SK-N-SH treated with all-trans-retinoic acid at 6 μM for 48 hours (cell line): Measurements from ENCODE around the gene SERP1.

Experiments
- ATAC-seq: fragments of 200-7000 bp; cut with Tn5 transposase; 3 replicates; pipeline ENCODE4 v1.9.1; 2020; ENCODE audit warnings: mild to moderate bottlenecking, moderate library complexity
- ARNTL ChIP-seq: fragments of 450-650 bp; formaldehyde crosslinking; IDR thresholded peaks from 2 replicates; pipeline ENCODE4 v1.5.0; 2020; ENCODE audit warnings: low read depth, mild to moderate bottlenecking, moderate library complexity, borderline replicate concordance
- CSDC2 ChIP-seq: fragments of 250-450 bp; sonication (Bioruptor Pico); IDR thresholded peaks from 2 replicates; pipeline ENCODE4 v1.5.0; 2020; ENCODE audit warnings: mild to moderate bottlenecking, moderate library complexity
- CSRNP3 ChIP-seq: fragments of 250-450 bp; sonication (Bioruptor Pico); IDR thresholded peaks from 2 replicates; pipeline ENCODE4 v1.5.1; 2021; ENCODE audit warnings: mild to moderate bottlenecking, moderate library complexity
- GLIS3 ChIP-seq: fragments of 250-450 bp; sonication (Bioruptor Pico); IDR thresholded peaks from 2 replicates; pipeline ENCODE4 v1.5.0; 2020; ENCODE audit warnings: mild to moderate bottlenecking, moderate library complexity
- ISL1 ChIP-seq: fragments of 250-450 bp; sonication (Bioruptor Pico); IDR thresholded peaks from 2 replicates; pipeline ENCODE4 v2.1.2; 2022; ENCODE audit warnings: mild to moderate bottlenecking, moderate library complexity
- OSR1 ChIP-seq: fragments of 250-450 bp; sonication (Bioruptor Pico); IDR thresholded peaks from 2 replicates; pipeline ENCODE4 v1.8.0; 2022; ENCODE audit warnings: moderate library complexity, mild to moderate bottlenecking, inconsistent platforms
- PATZ1 ChIP-seq: fragments of 250-450 bp; sonication (Bioruptor Pico); IDR thresholded peaks from 2 replicates; pipeline ENCODE4 v1.8.0; 2020; ENCODE audit warnings: mild to moderate bottlenecking, moderate library complexity, borderline replicate concordance
- PPARA ChIP-seq: fragments of 250-450 bp; sonication (Bioruptor Pico); IDR thresholded peaks from 2 replicates; pipeline ENCODE4 v1.5.0; 2020; ENCODE audit warnings: mild to moderate bottlenecking, borderline replicate concordance
- RARB ChIP-seq: fragments of 250-450 bp; sonication (Bioruptor Pico); IDR thresholded peaks from 2 replicates; pipeline ENCODE4 v1.8.0; 2021; ENCODE audit warnings: mild to moderate bottlenecking, moderate library complexity
- SNAI2 ChIP-seq: fragments of 250-450 bp; sonication (Bioruptor Pico); IDR thresholded peaks from 2 replicates; pipeline ENCODE4 v1.5.0; 2020; ENCODE audit warnings: mild to moderate bottlenecking, moderate library complexity
- TCF4 ChIP-seq: fragments of 250-450 bp; sonication (Bioruptor Pico); IDR thresholded peaks from 2 replicates; pipeline ENCODE4 v1.8.0; 2021; ENCODE audit warnings: mild to moderate bottlenecking, moderate library complexity, borderline replicate concordance
- TOX ChIP-seq: fragments of 250-450 bp; sonication (Bioruptor Pico); IDR thresholded peaks from 2 replicates; pipeline ENCODE4 v1.8.0; 2021; ENCODE audit warnings: mild to moderate bottlenecking, moderate library complexity, borderline replicate concordance
- ZC3H10 ChIP-seq: fragments of 250-450 bp; sonication (Bioruptor Pico); IDR thresholded peaks from 2 replicates; pipeline ENCODE4 v1.5.1; 2021; ENCODE audit warnings: mild to moderate bottlenecking, moderate library complexity
- ZFP3 ChIP-seq: fragments of 250-450 bp; sonication (Bioruptor Pico); IDR thresholded peaks from 2 replicates; pipeline ENCODE4 v1.5.0; 2020; ENCODE audit warnings: mild to moderate bottlenecking, moderate library complexity
- ZFP30 ChIP-seq: fragments of 450-650 bp; formaldehyde crosslinking; IDR thresholded peaks from 2 replicates; pipeline ENCODE4 v1.5.0; 2022; ENCODE audit warnings: mild to moderate bottlenecking, moderate library complexity
- ZNF565 ChIP-seq: fragments of 450-650 bp; formaldehyde crosslinking; conservative IDR thresholded peaks from 2 replicates; pipeline ENCODE4 v1.5.0; 2020; ENCODE audit warnings: low read depth, mild to moderate bottlenecking, moderate library complexity
- ZNF70 ChIP-seq: fragments of 450-650 bp; formaldehyde crosslinking; IDR thresholded peaks from 2 replicates; pipeline ENCODE4 v1.5.0; 2020; ENCODE audit warnings: mild to moderate bottlenecking, moderate library complexity
- ZNF8 ChIP-seq: fragments of 450-650 bp; formaldehyde crosslinking; IDR thresholded peaks from 2 replicates; pipeline ENCODE4 v1.5.0; 2020; ENCODE audit warnings: mild to moderate bottlenecking, moderate library complexity
- TF ChIP-seq, protein P1 (sequence below): fragments of 250-450 bp; sonication (Bioruptor Pico); IDR thresholded peaks from 2 replicates; pipeline ENCODE4 v1.8.0; 2021; ENCODE audit warnings: low read depth, mild to moderate bottlenecking, moderate library complexity, borderline replicate concordance
- TF ChIP-seq, protein P2 (sequence below): fragments of 250-450 bp; sonication (Bioruptor Pico); IDR thresholded peaks from 2 replicates; pipeline ENCODE4 v1.5.0; 2020; ENCODE audit warnings: mild to moderate bottlenecking, moderate library complexity
- TF ChIP-seq, protein P3 (sequence below): fragments of 250-450 bp; sonication (Bioruptor Pico); IDR thresholded peaks from 2 replicates; pipeline ENCODE4 v1.5.1; 2020; ENCODE audit warnings: low read depth, mild to moderate bottlenecking, moderate library complexity

The SERP1 gene

DNA sequence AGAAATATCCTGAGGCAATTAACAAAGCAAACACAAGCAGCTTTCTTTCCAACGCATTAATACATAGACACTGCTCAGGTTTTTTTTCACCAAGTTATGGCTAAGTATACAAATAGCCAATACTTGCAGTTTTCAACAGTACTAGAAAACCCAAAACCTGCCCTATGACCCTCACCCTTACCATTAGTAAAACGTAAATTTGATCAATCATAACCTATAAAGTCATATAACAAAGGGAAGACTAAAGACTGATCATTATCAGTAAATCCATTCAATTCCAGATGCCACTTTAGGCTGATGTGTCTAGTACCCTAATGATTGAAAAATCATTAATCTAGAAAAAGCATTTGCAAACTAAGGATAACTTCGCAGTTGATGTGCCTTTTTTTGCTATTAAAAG, 3.2 kb downstream of the SERP1 start:
- ATAC-seq: no peak

DNA sequence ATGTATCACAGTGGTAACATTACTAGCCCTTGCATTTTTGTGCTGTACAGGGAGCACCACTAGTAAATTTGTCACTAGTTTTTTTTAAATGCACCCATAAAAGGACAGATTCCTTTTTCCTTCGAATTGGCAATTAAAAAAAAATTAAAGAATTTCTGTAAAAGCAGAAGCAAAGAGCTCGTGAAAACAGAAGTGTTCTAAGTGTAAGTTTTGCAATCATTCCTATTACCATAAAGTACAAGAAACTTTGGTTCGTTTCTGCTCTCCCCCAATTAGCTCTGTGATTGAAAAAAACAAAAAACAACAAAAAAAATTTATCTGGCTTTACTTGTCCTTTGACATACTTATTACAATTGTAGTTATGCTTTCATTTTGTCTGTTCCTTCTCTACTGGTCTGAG, 5.3 kb downstream of the SERP1 start:
- TF ChIP-seq TCF4 (CRISPR knock-in tag) (no peak), OSR1 (CRISPR knock-in tag) (no peak), CSDC2 (CRISPR knock-in tag) (no peak), PPARA (CRISPR knock-in tag) (no peak), ZNF8 (CRISPR knock-in tag) (no peak), ZC3H10 (no peak), ARNTL (CRISPR knock-in tag) (no peak), ZFP3 (CRISPR knock-in tag) (no peak), ISL1 (no peak), TOX (CRISPR knock-in tag) (no peak), SNAI2 (CRISPR knock-in tag) (no peak), GLIS3 (CRISPR knock-in tag) (no peak), ZFP30 (no peak), PATZ1 (CRISPR knock-in tag) (no peak)
- TF ChIP-seq, protein P1, sequence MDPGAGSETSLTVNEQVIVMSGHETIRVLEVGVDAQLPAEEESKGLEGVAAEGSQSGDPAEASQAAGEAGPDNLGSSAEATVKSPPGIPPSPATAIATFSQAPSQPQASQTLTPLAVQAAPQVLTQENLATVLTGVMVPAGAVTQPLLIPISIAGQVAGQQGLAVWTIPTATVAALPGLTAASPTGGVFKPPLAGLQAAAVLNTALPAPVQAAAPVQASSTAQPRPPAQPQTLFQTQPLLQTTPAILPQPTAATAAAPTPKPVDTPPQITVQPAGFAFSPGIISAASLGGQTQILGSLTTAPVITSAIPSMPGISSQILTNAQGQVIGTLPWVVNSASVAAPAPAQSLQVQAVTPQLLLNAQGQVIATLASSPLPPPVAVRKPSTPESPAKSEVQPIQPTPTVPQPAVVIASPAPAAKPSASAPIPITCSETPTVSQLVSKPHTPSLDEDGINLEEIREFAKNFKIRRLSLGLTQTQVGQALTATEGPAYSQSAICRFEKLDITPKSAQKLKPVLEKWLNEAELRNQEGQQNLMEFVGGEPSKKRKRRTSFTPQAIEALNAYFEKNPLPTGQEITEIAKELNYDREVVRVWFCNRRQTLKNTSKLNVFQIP: no peak
- TF ChIP-seq, protein P2, sequence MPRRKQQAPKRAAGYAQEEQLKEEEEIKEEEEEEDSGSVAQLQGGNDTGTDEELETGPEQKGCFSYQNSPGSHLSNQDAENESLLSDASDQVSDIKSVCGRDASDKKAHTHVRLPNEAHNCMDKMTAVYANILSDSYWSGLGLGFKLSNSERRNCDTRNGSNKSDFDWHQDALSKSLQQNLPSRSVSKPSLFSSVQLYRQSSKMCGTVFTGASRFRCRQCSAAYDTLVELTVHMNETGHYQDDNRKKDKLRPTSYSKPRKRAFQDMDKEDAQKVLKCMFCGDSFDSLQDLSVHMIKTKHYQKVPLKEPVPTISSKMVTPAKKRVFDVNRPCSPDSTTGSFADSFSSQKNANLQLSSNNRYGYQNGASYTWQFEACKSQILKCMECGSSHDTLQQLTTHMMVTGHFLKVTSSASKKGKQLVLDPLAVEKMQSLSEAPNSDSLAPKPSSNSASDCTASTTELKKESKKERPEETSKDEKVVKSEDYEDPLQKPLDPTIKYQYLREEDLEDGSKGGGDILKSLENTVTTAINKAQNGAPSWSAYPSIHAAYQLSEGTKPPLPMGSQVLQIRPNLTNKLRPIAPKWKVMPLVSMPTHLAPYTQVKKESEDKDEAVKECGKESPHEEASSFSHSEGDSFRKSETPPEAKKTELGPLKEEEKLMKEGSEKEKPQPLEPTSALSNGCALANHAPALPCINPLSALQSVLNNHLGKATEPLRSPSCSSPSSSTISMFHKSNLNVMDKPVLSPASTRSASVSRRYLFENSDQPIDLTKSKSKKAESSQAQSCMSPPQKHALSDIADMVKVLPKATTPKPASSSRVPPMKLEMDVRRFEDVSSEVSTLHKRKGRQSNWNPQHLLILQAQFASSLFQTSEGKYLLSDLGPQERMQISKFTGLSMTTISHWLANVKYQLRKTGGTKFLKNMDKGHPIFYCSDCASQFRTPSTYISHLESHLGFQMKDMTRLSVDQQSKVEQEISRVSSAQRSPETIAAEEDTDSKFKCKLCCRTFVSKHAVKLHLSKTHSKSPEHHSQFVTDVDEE: no peak
- TF ChIP-seq, protein P3, sequence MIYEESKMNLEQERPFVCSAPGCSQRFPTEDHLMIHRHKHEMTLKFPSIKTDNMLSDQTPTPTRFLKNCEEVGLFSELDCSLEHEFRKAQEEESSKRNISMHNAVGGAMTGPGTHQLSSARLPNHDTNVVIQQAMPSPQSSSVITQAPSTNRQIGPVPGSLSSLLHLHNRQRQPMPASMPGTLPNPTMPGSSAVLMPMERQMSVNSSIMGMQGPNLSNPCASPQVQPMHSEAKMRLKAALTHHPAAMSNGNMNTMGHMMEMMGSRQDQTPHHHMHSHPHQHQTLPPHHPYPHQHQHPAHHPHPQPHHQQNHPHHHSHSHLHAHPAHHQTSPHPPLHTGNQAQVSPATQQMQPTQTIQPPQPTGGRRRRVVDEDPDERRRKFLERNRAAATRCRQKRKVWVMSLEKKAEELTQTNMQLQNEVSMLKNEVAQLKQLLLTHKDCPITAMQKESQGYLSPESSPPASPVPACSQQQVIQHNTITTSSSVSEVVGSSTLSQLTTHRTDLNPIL (CRISPR knock-in tag): no peak
- ATAC-seq: no peak

More for the DNA sequence above, 3.2 kb downstream of the SERP1 start:
- TF ChIP-seq ZNF70: no peak

- TF ChIP-seq RARB (CRISPR knock-in tag) (no peak), CSRNP3 (CRISPR knock-in tag) (no peak), ZNF8 (CRISPR knock-in tag) (no peak), GLIS3 (CRISPR knock-in tag) (no peak), ZNF565 (CRISPR knock-in tag) (no peak), TCF4 (CRISPR knock-in tag) (no peak), ZNF70 (no peak), ZFP3 (CRISPR knock-in tag) (no peak), ISL1 (no peak), CSDC2 (CRISPR knock-in tag) (no peak), ZC3H10 (no peak), PPARA (CRISPR knock-in tag) (no peak), SNAI2 (CRISPR knock-in tag) (no peak)
- TF ChIP-seq, protein P3 (CRISPR knock-in tag): no peak
- TF ChIP-seq, protein P2: no peak
- TF ChIP-seq, protein P1: no peak
- no peak for ATAC-seq
Measured at GRCh38 chr3:150540297-150540696, 6.0 kb downstream of the SERP1 start.
